HG03432 (cell line): ENCODE data around the gene TBX4.

Experiments
- ATAC-seq: cut with Tn5 transposase; IDR thresholded peaks from one replicate; pipeline ENCODE4 v1.9.1; 2021; ENCODE audit warnings: mild to moderate bottlenecking, moderate library complexity; ENCODE audit not compliant: unreplicated experiment

The TBX4 gene

GRCh38 chr17:61412860-61413660 lies 39.2 kb upstream of the TBX4 start:
- no peak for ATAC-seq

GRCh38 chr17:61413661-61414126 lies 38.5 kb upstream of the TBX4 start:
- ATAC-seq, result no peak

- ATAC-seq, result no peak
Observed at GRCh38 chr17:61414141-61414935, 37.9 kb upstream of the TBX4 start.

GRCh38 chr17:61414936-61415251 lies 37.3 kb upstream of the TBX4 start:
- ATAC-seq, result no peak

- no peak for ATAC-seq
Observed at GRCh38 chr17:61415374-61416210, 36.6 kb upstream of the TBX4 start.

GRCh38 chr17:61416211-61416539 lies 36.0 kb upstream of the TBX4 start:
- ATAC-seq, result no peak

- no peak for ATAC-seq
Observed at GRCh38 chr17:61416540-61417363, 35.5 kb upstream of the TBX4 start.

GRCh38 chr17:61418449-61418848 lies 33.8 kb upstream of the TBX4 start:
- no peak for ATAC-seq

GRCh38 chr17:61419496-61420046 lies 32.7 kb upstream of the TBX4 start:
- ATAC-seq, result no peak

- no peak for ATAC-seq
Observed at GRCh38 chr17:61420052-61420451, 32.2 kb upstream of the TBX4 start.

GRCh38 chr17:61420745-61421398 lies 31.4 kb upstream of the TBX4 start:
- no peak for ATAC-seq

- ATAC-seq, result no peak
Observed at GRCh38 chr17:61421460-61421859, 30.8 kb upstream of the TBX4 start.

- ATAC-seq, result no peak
Observed at GRCh38 chr17:61422116-61422799, 30.0 kb upstream of the TBX4 start.

GRCh38 chr17:61422869-61423268 lies 29.4 kb upstream of the TBX4 start:
- no peak for ATAC-seq

GRCh38 chr17:61423967-61424649 lies 28.1 kb upstream of the TBX4 start:
- no peak for ATAC-seq

GRCh38 chr17:61425682-61426481 lies 26.3 kb upstream of the TBX4 start:
- ATAC-seq, result no peak

GRCh38 chr17:61426482-61427304 lies 25.5 kb upstream of the TBX4 start:
- no peak for ATAC-seq
